Neural progenitor cell (in vitro differentiated cells): ENCODE measurements around the gene CFAP161.

Experiments used
- CTCF ChIP-seq: fragments of 200-600 bp; sonication (generic); IDR thresholded peaks from 2 replicates; pipeline ENCODE4 v1.5.1; 2017; ENCODE audit warnings: antibody characterized with exemption, mild to moderate bottlenecking
- EZH2 ChIP-seq: fragments of 200-600 bp; sonication (generic); IDR thresholded peaks from 2 replicates; pipeline ENCODE4 v1.6.1; 2017; ENCODE audit warnings: antibody characterized with exemption, mild to moderate bottlenecking, moderate library complexity
- EZH2phosphoT487 ChIP-seq: fragments of 200-600 bp; sonication (generic); IDR thresholded peaks from 2 replicates; pipeline ENCODE4 v1.6.1; 2017; ENCODE audit warnings: antibody characterized with exemption

- no peak for TF ChIP-seq CTCF
- TF ChIP-seq EZH2phosphoT487: no peak
- TF ChIP-seq EZH2: no peak
Measured at GRCh38 chr15:81146006-81146405, 11.9 kb downstream of the CFAP161 start.
